Measurements from ENCODE around the gene MAP7D1.

DNA sequence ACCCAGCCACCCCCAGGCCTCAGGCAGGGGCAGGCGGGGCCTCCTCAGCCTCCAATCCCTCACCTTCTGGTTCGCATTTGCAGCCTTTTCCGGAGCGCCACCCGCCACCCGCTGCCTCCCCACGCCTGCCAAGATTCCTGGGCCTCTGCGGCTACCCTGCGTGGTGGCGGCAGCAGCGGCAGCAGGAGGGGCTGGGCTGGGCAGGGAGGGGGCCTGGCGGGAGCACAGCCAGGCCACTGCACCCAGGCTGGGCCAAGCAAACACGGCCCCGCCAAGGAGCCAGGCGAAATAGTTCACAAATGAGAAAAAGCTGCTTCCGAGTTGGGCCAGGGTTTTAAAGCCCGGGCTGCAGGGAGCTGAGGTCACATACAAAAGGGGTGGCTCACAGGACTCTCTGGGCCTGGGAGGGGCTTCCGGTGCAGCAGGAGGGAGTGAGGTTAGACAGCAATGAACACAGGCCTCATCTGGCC, 40.7 kb upstream of the MAP7D1 start:
- no peak for TF ChIP-seq POLR2A (IDR thresholded peaks at IDR 0.05; ENCODE audit: extremely low read depth, insufficient read length)
- TF ChIP-seq, protein P1, sequence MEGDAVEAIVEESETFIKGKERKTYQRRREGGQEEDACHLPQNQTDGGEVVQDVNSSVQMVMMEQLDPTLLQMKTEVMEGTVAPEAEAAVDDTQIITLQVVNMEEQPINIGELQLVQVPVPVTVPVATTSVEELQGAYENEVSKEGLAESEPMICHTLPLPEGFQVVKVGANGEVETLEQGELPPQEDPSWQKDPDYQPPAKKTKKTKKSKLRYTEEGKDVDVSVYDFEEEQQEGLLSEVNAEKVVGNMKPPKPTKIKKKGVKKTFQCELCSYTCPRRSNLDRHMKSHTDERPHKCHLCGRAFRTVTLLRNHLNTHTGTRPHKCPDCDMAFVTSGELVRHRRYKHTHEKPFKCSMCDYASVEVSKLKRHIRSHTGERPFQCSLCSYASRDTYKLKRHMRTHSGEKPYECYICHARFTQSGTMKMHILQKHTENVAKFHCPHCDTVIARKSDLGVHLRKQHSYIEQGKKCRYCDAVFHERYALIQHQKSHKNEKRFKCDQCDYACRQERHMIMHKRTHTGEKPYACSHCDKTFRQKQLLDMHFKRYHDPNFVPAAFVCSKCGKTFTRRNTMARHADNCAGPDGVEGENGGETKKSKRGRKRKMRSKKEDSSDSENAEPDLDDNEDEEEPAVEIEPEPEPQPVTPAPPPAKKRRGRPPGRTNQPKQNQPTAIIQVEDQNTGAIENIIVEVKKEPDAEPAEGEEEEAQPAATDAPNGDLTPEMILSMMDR (IDR thresholded peaks at IDR 0.05; ENCODE audit: low read depth, low read length) = no peak
- TF ChIP-seq, protein P2, sequence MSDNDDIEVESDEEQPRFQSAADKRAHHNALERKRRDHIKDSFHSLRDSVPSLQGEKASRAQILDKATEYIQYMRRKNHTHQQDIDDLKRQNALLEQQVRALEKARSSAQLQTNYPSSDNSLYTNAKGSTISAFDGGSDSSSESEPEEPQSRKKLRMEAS (IDR thresholded peaks at IDR 0.05; ENCODE audit: low read depth, low read length) = no peak
- TF ChIP-seq MYC (IDR thresholded peaks at IDR 0.05; ENCODE audit: low read depth, low read length) = no peak
